Measurements from ENCODE around the gene GPATCH1.

GPATCH1 gene

GRCh38 chr19:33124207-33125098 is 43.5 kb downstream of the GPATCH1 start:
- CTCF ChIA-PET, result interaction anchor here (0.6 to 15.4 kb wide), 37 partner anchors 9 to 1838 kb away, joined by 3 to 335 read pairs (median 4); partner anchors contain the start of genes CEP89, FAAP24 and GPATCH1
- TF ChIP-seq ZNF624 (tag by site-specific recombination; IDR thresholded peaks at IDR 0.05) (no peak), ZNF362 (tag by site-specific recombination; IDR thresholded peaks at IDR 0.05) (no peak), ZBTB44 (tag by site-specific recombination; IDR thresholded peaks at IDR 0.05) (no peak), ZIC2 (tag by site-specific recombination; IDR thresholded peaks at IDR 0.05) (peak; percentile 46; the same call in 1 of the 2 replicates), SCRT2 (tag by site-specific recombination; IDR thresholded peaks at IDR 0.05) (0 out of 2 replicates have a peak, but pooled peaks have one; percentile 21), HOXD13 (CRISPR knock-in tag; IDR thresholded peaks at IDR 0.05; ENCODE audit: borderline replicate concordance) (no peak), ELK4 (IDR thresholded peaks at IDR 0.05; ENCODE audit: borderline replicate concordance, low read depth, low read length) (no peak), KLF1 (tag by site-specific recombination; IDR thresholded peaks at IDR 0.05) (no peak), ZNF10 (tag by site-specific recombination; IDR thresholded peaks at IDR 0.05) (no peak), ZNF18 (tag by site-specific recombination; IDR thresholded peaks at IDR 0.05) (no peak), ZBTB21 (tag by site-specific recombination; IDR thresholded peaks at IDR 0.05) (0 out of 2 replicates have a peak, but pooled peaks have one; percentile 9), PBX3 (CRISPR knock-in tag; IDR thresholded peaks at IDR 0.05) (no peak), ZBTB1 (tag by site-specific recombination; IDR thresholded peaks at IDR 0.05) (no peak), ZNF768 (tag by site-specific recombination; IDR thresholded peaks at IDR 0.05) (no peak), ZNF121 (tag by site-specific recombination; IDR thresholded peaks at IDR 0.05) (peak; percentile 90)
- Histone ChIP-seq H3K4me3 (ENCODE audit: low read depth, low read length) (no peak overlapping the region), H3K27ac (ENCODE audit: extremely low read depth, low read depth, low read length) (no peak overlapping the region), H3K36me3 (ENCODE audit: control insufficient read depth in 2 of 2, insufficient read depth in 1 of 2, low read length in 2 of 2) (peaks cover 21 to 95% of the 10 kb centered on the region in 2 experiments), H3K9me3 (ENCODE audit: control insufficient read depth, insufficient read depth, low read depth, low read length) (no peaks in the 10 kb centered on the region), H3K4me1 (ENCODE audit: control insufficient read depth, insufficient read depth, low read length) (peaks cover 4% of the 10 kb centered on the region)
- POLR2A ChIA-PET, result interaction anchor here (0.7 kb wide), 1 partner anchor 10 kb away, joined by 3 read pairs; no protein-coding TSS in a partner anchor

- H3K9me3 ChIP-seq (ENCODE audit: control insufficient read depth, insufficient read depth, low read depth, low read length), result no peaks in the 10 kb centered on the region
- CTCF ChIA-PET, result interaction anchor here (0.5 to 15.4 kb wide), 41 partner anchors 9 to 1918 kb away, joined by 3 to 335 read pairs (median 4); partner anchors contain the start of genes CEP89 and FAAP24
- H3K4me3 ChIP-seq (ENCODE audit: low read depth, low read length), result no peak overlapping the region
- H3K4me1 ChIP-seq (ENCODE audit: control insufficient read depth, insufficient read depth, low read length), result peaks cover 4% of the 10 kb centered on the region
- peaks cover 32 to 99% of the 10 kb centered on the region in 2 experiments for H3K36me3 ChIP-seq (ENCODE audit: control insufficient read depth in 2 of 2, insufficient read depth in 1 of 2, low read length in 2 of 2)
- 0 out of 2 replicates have a peak overlapping the region, but pooled peaks have one; percentile 11 for H3K27ac ChIP-seq (ENCODE audit: extremely low read depth, low read depth, low read length)
- POLR2A ChIA-PET, result interaction anchor here (0.6 kb wide), 1 partner anchor 89 kb away, joined by 3 read pairs; no protein-coding TSS in a partner anchor
- no peak for TF ChIP-seq ZNF148 (tag by site-specific recombination; IDR thresholded peaks at IDR 0.05; ENCODE audit: borderline replicate concordance)
- 0 out of 2 replicates have a peak, but pooled peaks have one; percentile 14 for TF ChIP-seq ZEB2 (tag by site-specific recombination; IDR thresholded peaks at IDR 0.05)
- TF ChIP-seq ZBTB21 (tag by site-specific recombination; IDR thresholded peaks at IDR 0.05), result no peak
- no peak for TF ChIP-seq ZNF561 (tag by site-specific recombination; IDR thresholded peaks at IDR 0.05; ENCODE audit: borderline replicate concordance)
- TF ChIP-seq ZNF354C (tag by site-specific recombination; IDR thresholded peaks at IDR 0.05; ENCODE audit: borderline replicate concordance, low read depth), result no peak
- no peak for TF ChIP-seq BCL11A (tag by site-specific recombination; IDR thresholded peaks at IDR 0.05; ENCODE audit: low read depth)
- TF ChIP-seq OSR2 (tag by site-specific recombination; IDR thresholded peaks at IDR 0.05), result no peak
- no peak for TF ChIP-seq YY1 (tag by site-specific recombination; IDR thresholded peaks at IDR 0.05)
Observed at GRCh38 chr19:33125929-33126388, 45.0 kb downstream of the GPATCH1 start.
